HG03280 (cell line): Measurements from ENCODE around the gene RANBP10.
A peak's percentile ranks its signal among the peaks of the same experiment; 100 is the strongest.
"Not testable (repeated sequence)": the region's sequence is repeated elsewhere in the genome, so short reads cannot be mapped to it uniquely, and the experiment has no call there.

ENCODE experiments used
- ATAC-seq: cut with Tn5 transposase; IDR thresholded peaks from one replicate; pipeline ENCODE4 v1.9.1; 2021; ENCODE audit warnings: mild to moderate bottlenecking, moderate library complexity; ENCODE audit not compliant: unreplicated experiment

The RANBP10 gene

GRCh38 chr16:67719048-67719777, 87.1 kb downstream of the RANBP10 start, which contains the start of gene GFOD2:
TSS of gene GFOD2 (minus strand) at chr16:67719316. CDS start at chr16:67685715, 33,601 bp downstream.
- ATAC-seq: peak; percentile 92

DNA sequence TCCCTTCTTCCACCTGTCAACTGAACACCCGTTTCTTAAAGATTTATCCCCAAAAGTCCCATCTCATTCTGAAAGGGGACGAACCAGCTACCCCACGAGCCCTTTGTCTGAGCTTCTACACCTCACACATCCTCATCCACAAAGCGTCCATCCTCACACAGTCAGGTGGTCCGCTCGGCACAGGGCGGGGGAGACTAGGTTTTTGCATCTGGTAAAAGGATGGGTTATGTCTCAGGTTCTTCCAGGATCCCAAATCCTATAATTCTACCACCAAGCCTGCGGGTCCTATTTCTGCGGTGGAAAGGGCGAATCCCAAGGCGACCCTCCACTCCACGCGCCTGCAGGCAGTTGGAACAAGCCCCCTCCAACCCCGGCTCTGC, 87.7 kb downstream of the RANBP10 start:
- peak; percentile 17 for ATAC-seq

GRCh38 chr16:67716097-67716496, 90.3 kb downstream of the RANBP10 start:
- ATAC-seq: no peak

GRCh38 chr16:67714522-67714921, 91.8 kb downstream of the RANBP10 start:
- ATAC-seq: no peak

DNA sequence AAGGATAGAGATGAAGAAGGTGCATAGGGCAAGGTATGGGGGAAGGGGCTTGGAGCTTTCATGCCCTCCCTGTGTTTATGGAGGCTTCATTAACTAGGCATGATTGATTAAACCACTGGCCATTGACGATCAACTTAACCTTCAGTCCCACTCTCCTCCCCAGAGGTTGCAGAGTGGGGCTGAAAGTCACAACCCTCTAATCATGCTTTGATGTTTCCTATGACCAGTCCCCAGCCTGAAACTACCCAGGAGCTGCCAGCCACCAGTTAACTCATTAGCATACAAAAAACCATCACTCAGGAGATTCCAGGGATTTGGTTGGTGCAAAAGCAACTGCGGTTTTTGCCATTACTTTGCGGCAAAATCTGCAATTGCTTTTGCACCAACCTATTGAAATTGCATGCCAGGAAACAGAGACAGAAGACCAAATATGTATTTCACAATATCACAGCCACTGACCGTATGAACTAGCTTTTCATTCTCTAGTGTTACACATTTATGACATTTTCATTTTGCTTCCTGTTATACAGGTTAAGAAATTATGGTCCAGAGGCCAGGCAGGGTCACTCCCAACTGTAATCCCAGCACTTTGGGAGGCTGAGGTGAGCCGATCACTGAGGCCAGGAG, 92.6 kb downstream of the RANBP10 start:
- no peak for ATAC-seq

DNA sequence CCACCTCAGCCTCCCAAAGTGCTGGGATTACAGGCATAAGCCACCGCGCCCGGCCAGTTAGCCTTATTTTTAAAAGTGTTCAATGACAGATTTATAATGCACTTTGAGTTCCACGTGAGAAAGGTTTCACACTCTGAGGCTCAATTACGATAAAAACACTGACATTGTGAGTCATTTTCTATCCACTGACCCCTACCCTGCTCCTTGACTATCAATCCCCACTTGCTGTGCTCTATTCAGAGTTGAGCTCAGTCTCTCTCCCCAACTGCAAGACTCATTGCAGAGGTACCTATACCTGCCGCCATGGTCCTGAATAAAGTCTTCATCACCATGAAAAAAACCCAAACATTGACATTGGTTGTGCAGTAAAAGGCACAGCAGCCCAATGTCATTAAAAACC, 95.8 kb downstream of the RANBP10 start:
- no peak for ATAC-seq

- ATAC-seq: no peak
Observed at GRCh38 chr16:67709050-67709449, 97.3 kb downstream of the RANBP10 start.

- no peak for ATAC-seq
Observed at GRCh38 chr16:67708368-67708771, 98.0 kb downstream of the RANBP10 start.

DNA sequence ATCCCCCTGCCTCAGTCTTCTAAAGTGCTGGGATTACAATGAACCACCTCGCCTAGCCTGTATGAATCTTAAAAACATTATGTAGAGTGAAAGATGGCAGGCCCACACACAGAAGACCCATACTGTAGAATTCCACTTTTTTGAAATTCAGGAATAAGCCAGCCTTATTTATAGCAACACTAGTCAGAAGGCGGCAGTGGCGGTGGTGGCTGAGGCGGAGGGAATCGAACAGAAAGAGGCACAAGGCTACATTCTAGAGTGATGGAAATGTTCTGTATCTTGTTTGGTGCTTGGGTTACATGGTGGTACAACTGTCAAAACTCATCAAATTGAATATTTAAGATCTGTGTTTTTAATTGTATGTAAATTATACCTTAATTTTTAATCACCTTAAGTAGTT, 98.6 kb downstream of the RANBP10 start:
- ATAC-seq: no peak

GRCh38 chr16:67707210-67707609, 99.2 kb downstream of the RANBP10 start:
- no peak for ATAC-seq

DNA sequence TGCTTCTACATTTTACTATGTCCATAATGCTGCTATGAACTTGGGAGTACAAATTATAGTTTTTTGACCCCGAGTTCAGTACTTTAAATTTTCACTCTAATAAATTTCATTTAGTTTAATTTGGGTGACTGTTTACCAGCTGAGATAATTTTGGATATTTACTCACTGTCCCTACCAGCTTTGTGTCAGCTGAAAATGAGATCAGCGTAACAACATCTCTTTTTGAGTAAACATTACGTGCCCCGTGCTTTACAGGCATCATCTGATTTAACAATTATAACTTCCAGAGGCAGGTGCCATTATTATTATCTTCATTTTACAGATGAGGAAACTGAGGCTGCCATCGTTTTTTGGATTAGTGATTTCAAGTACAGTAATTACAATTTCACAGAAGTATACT, 102.2 kb downstream of the RANBP10 start:
- no peak for ATAC-seq

- no peak for ATAC-seq
Observed at GRCh38 chr16:67703626-67704025, 102.7 kb downstream of the RANBP10 start.

DNA sequence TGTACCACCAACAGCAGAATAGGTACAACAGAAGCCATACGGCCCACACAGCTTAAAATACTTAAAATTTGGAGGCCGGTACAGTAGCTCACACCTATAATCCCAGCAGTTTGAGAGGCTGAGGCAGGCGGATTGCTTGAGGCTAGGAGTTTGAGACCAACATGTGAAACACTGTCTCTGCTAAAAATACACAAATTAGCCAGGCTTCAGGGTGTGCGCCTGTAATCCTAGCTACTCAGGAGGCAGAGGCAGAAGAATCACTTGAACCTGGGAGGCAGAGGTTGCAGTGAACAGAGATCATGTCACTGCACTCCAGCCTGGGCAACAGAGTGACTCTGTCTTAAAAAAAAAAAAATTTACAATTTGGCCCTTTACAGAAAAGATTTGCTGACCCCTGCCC, 104.2 kb downstream of the RANBP10 start:
- ATAC-seq: no peak

GRCh38 chr16:67701420-67701819, 104.9 kb downstream of the RANBP10 start:
- no peak for ATAC-seq

- ATAC-seq: no peak
Observed at GRCh38 chr16:67699265-67699664, 107.1 kb downstream of the RANBP10 start.

GRCh38 chr16:67697422-67698185, 108.8 kb downstream of the RANBP10 start:
- no peak for ATAC-seq

DNA sequence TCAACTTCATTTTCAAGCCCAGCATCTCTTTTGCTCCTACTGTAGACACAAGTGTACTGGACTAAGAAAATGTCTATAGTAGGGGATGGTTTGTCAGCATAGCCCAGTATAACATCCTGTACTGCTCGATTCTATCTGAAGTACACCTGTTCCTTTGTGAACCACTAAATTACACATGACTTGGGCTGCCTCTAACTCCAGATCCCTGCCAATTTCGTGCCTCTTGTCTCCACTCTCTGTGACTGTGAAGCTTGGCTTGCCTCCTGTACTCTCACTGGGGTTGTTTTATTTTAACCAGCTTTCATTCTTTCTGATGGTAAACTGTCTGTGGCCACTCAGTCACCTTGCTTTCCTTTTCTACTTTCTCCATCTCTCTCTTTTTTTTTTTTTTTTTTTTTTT, 111.7 kb downstream of the RANBP10 start:
- no peak for ATAC-seq

- not testable (repeated sequence) for ATAC-seq
Observed at GRCh38 chr16:67693517-67694285, 112.7 kb downstream of the RANBP10 start.

DNA sequence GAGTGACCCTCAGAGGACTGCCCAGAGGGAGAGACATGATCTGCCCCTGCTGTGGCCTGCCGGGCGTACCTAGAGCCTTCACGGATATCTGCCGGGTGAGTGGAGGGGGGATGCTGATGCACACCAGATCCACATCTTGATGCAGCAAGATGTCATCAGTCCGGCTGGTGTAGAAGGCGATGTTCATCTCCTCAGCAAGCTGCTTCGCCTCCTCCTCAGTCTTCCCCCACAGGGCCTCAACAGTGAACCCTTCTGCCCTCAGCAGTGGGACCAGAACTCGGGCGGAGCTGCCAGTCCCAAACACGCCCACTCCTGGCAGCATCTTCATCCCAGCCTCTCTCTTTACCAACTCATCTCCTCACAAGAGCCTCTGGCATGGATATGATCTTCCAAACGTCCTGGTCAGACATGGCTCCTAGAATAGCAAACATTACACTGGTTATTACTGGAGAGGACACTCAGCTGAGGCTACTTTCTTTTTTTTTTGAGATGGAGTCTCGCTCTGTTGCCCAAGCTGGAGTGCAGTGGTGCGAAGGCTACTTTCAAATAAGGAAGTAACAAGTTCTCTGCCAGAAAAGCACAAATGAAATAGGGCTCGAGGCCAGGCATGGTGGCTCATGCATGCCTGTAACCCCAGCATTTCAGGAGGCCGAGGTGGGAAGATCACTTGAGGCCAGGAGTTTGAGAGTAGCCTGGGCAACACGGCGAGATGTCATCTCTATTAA, 120.8 kb downstream of the RANBP10 start:
- ATAC-seq: no peak

GRCh38 chr16:67683767-67684166, 122.6 kb downstream of the RANBP10 start:
- no peak for ATAC-seq
